K562 (cell line): ENCODE measurements around the gene FAM53B. TPM values are rescaled to one million over a fixed set of nuclear protein-coding genes. Genes with fewer than 3 reads are reported as not detected.

Source experiments
- ATAC-seq: fragments of 200-7000 bp; cut with Tn5 transposase; 3 replicates; pipeline ENCODE4 v1.9.1; 2020; ENCODE audit warnings: moderate library complexity
- BruUV-seq: library from RNA; stranded (reverse); fragments of 400-500 nt; replicated peaks from 2 replicates; lab custom pipeline; 2021; lab: Mats Ljungman, UMichigan
- CTCF ChIA-PET: fragments of 300-600 bp; formaldehyde crosslinking; extraction: SDS; loops from one replicate; lab custom pipeline; 2021; ENCODE audit warnings: low intra/inter-chr PET ratio; lab: Yijun Ruan, JAX
- POLR2A ChIA-PET: fragments of 300-600, 350-650 bp; sonication (Branson Sonifier 250); formaldehyde crosslinking; extraction: SDS; loops from one replicate; lab custom pipeline; 2021; ENCODE audit warnings: antibody characterized with exemption, inconsistent platforms; lab: Yijun Ruan, JAX
- DNase-seq, 4 experiments: peaks; one replicate each; pipeline versions ENCODE4 v3.0.0 to v3.0.0-alpha.2; 2011 to 2018; ENCODE audit warnings: low spot score in 3 of 4, mixed read lengths in 3 of 4; ENCODE audit errors: extremely low read depth in 1 of 4
- FAIRE-seq: peaks from 2 replicates; lab custom pipeline; 2011; peaks lifted over from hg19 to GRCh38; lab: Jason Lieb, UNC
- H2AFZ ChIP-seq: 2 replicates; pipeline ENCODE4 v1.6.0; 2011; ENCODE audit warnings: low read depth, low read length, control low read depth, inconsistent platforms
- H3K27ac ChIP-seq: fragments of 200-600 bp; 3 replicates; pipeline ENCODE4 v1.8.0; 2011; ENCODE audit warnings: low read depth, mild to moderate bottlenecking, control low read depth, inconsistent platforms, low read length, moderate library complexity, mixed read lengths; ENCODE audit errors: extremely low read depth
- H3K27me3 ChIP-seq, 2 experiments: fragments of 300-600 bp in 1 of 2; 2 replicates in 1 of 2; 3 replicates in 1 of 2; pipeline versions ENCODE4 v1.6.0 to v1.8.0; 2011; ENCODE audit warnings: inconsistent platforms in 2 of 2, low read length in 2 of 2, mild to moderate bottlenecking in 1 of 2, mixed read lengths in 1 of 2, moderate library complexity in 1 of 2; ENCODE audit not compliant: control insufficient read depth in 2 of 2, insufficient read depth in 2 of 2
- H3K36me3 ChIP-seq: fragments of 300-600 bp; 3 replicates; pipeline ENCODE4 v1.8.0; 2011; ENCODE audit warnings: mild to moderate bottlenecking, low read length, inconsistent platforms; ENCODE audit not compliant: control insufficient read depth, insufficient read depth
- H3K4me1 ChIP-seq, 2 experiments: fragments of 200-600 bp in 1 of 2; replicated peaks in 1 of 2; 2 replicates in 1 of 2; 3 replicates in 1 of 2; pipeline versions ENCODE4 v1.5.1 to v1.8.0; 2011; ENCODE audit warnings: inconsistent platforms in 2 of 2, low read length in 2 of 2, mild to moderate bottlenecking in 1 of 2, mixed read lengths in 1 of 2, moderate library complexity in 1 of 2; ENCODE audit not compliant: control insufficient read depth in 2 of 2, insufficient read depth in 2 of 2
- H3K4me2 ChIP-seq: 2 replicates; pipeline ENCODE4 v1.6.1; 2011; ENCODE audit warnings: low read length, control low read depth, inconsistent platforms, mixed read lengths; ENCODE audit not compliant: insufficient read depth
- H3K4me3 ChIP-seq: fragments of 200-600 bp; sonication (generic), shearing (Covaris generic); 2 replicates; pipeline ENCODE4 v1.5.1; 2016; ENCODE audit warnings: control low read depth, inconsistent platforms
- H3K79me2 ChIP-seq: fragments of 200-600 bp; 3 replicates; pipeline ENCODE4 v1.8.0; 2011; ENCODE audit warnings: low read length, inconsistent platforms; ENCODE audit not compliant: control insufficient read depth, insufficient read depth
- H3K9ac ChIP-seq, 2 experiments: 2 replicates each; pipeline versions ENCODE4 v1.6.0 to v1.6.1; 2011; ENCODE audit warnings: low read depth in 2 of 2, low read length in 2 of 2, control low read depth in 1 of 2, inconsistent platforms in 1 of 2, mild to moderate bottlenecking in 1 of 2, mixed read lengths in 1 of 2; ENCODE audit not compliant: insufficient read depth in 1 of 2
- H3K9me1 ChIP-seq: one replicate; pipeline ENCODE4 v1.6.0; 2011; ENCODE audit warnings: inconsistent platforms, mild to moderate bottlenecking, low read length, moderate library complexity; ENCODE audit not compliant: control insufficient read depth, insufficient read depth
- H3K9me3 ChIP-seq: replicated peaks from 2 replicates; pipeline ENCODE4 v1.5.1; 2011; ENCODE audit warnings: low read depth, low read length, inconsistent platforms; ENCODE audit not compliant: control insufficient read depth, insufficient read depth
- H4K20me1 ChIP-seq: replicated peaks from 2 replicates; pipeline ENCODE4 v1.6.1; 2011; ENCODE audit warnings: low read length, inconsistent platforms, mixed read lengths; ENCODE audit not compliant: control insufficient read depth, insufficient read depth
- ETS2 ChIP-seq: IDR thresholded peaks from 2 replicates; pipeline ENCODE4 v1.6.1; 2016; ENCODE audit warnings: borderline replicate concordance, missing genetic modification characterization, mild to moderate bottlenecking, moderate library complexity, missing compliant biosample characterization; ENCODE audit not compliant: poor library complexity, severe bottlenecking
- GABPA ChIP-seq: fragments of 200-800 bp; sonication (Bioruptor generic); conservative IDR thresholded peaks from 2 replicates; pipeline ENCODE4 v1.6.1; 2016; ENCODE audit warnings: low read depth, missing genetic modification characterization, missing compliant biosample characterization
- JUNB ChIP-seq: fragments of 450-650 bp; formaldehyde crosslinking; conservative IDR thresholded peaks from 2 replicates; pipeline ENCODE4 v1.4.0; 2020; ENCODE audit warnings: mild to moderate bottlenecking
- PPARD ChIP-seq: fragments of 250-450 bp; sonication (Bioruptor Pico); IDR thresholded peaks from 2 replicates; pipeline ENCODE4 v1.8.0; 2022; ENCODE audit warnings: inconsistent platforms, mild to moderate bottlenecking, moderate library complexity
- ZNF121 ChIP-seq: sonication (generic); formaldehyde crosslinking; conservative IDR thresholded peaks from 2 replicates; pipeline ENCODE4 v1.8.0; 2022; ENCODE audit warnings: missing genetic modification reagents
- ZNF75A ChIP-seq: fragments of 450-650 bp; formaldehyde crosslinking; IDR thresholded peaks from 2 replicates; pipeline ENCODE4 v1.4.0; 2020; ENCODE audit warnings: mild to moderate bottlenecking
- WGBS: fragments of 100-300 bp; shearing (Covaris generic); methylation state at CpG from one replicate; pipeline ENCODE4 v1.1.6; 2016; ENCODE audit warnings: low coverage, mixed read lengths; ENCODE audit not compliant: insufficient coverage; ENCODE audit errors: missing lambda C conversion rate; 5-methylcytosine and 5-hydroxymethylcytosine counted together
- in situ Hi-C: fragments of 300-500 bp; cut with MboI; formaldehyde crosslinking; loops from 4 replicates; pipeline ENCODE4 v1.15.0; 2018; ENCODE audit warnings: inconsistent platforms, mixed read lengths
- intact Hi-C: fragments of 100-400 bp; cut with micrococcal nuclease; formaldehyde crosslinking; loops from 2 replicates; pipeline ENCODE4 v1.14.2; 2022
- polyA plus RNA-seq, 8 experiments: library from polyadenylated mRNA; depleted of rRNA in 4 of 8; stranded (reverse) in 5 of 8; unstranded in 3 of 8; fragments of >200 nt; fragmentation: Nextera tagmentation in 2 of 8; fragmentation: Illumina TruSeq in 1 of 8; extraction: Ambion mirVana in 2 of 8; extraction: Trizol in 1 of 8; gene quantifications; 2 replicates each; pipeline versions ENCODE4 v1.2.1 to v1.2.3, GENCODE V29; 2011 to 2014; ENCODE audit warnings: inconsistent platforms in 1 of 8, missing spikeins in 1 of 8
- total RNA-seq, 7 experiments: library from RNA; depleted of rRNA in 6 of 7; stranded (reverse); fragments of >200 nt in 6 of 7; fragmentation: Illumina TruSeq in 2 of 7; extraction: Trizol in 2 of 7; gene quantifications; 2 replicates each; pipeline versions ENCODE4 v1.2.1 to v1.2.3, GENCODE V29; 2011 to 2021; ENCODE audit warnings: low replicate concordance in 1 of 7

Gene FAM53B
- total and polyA plus RNA-seq, 9 of the 15 experiments (the other 6 are each of a cell fraction or from before 2014, with no cell fraction given) = 0.03 to 16.5 (median 5.0) TPM

- POLR2A ChIA-PET = interaction anchor here (0.6 kb wide), 1 partner anchor 67 kb away, joined by 3 read pairs; no protein-coding TSS in a partner anchor
These were observed 130.0 kb downstream of the FAM53B start for GRCh38 chr10:124614003-124614659.

More at GRCh38 chr10:124614003-124614659, 130.0 kb downstream of the FAM53B start:
- 71% methylated on average over 11 of the region's 11 CpGs for WGBS
- H3K4me1 ChIP-seq = peaks cover 0 to 25% of the 10 kb centered on the region in 2 experiments; a peak in 3 of 5 replicates
- no peak for ATAC-seq
- no peak overlapping the region for H3K4me2 ChIP-seq
- no peaks in the 10 kb centered on the region for H3K9me1 ChIP-seq
- H3K4me3 ChIP-seq = no peak overlapping the region
- 0 out of 3 replicates have a peak, but pooled peaks cover 2% of the 10 kb centered on the region for H3K36me3 ChIP-seq
- no TSS peak for BruUV-seq
- TF ChIP-seq ZNF75A (no peak), JUNB (CRISPR knock-in tag) (no peak), GABPA (tag) (no peak), PPARD (CRISPR knock-in tag) (no peak), ETS2 (tag) (no peak), ZNF121 (CRISPR knock-in tag) (no peak)
- TF ChIP-seq, all 486 proteins: peak for 0
- no peaks in the 10 kb centered on the region for H4K20me1 ChIP-seq
- no peaks in the 10 kb centered on the region for H3K27me3 ChIP-seq
- no peaks in the 10 kb centered on the region for H3K9me3 ChIP-seq
- DNase-seq (no peak), FAIRE-seq (no peak)
- no peak overlapping the region for H3K9ac ChIP-seq
- intact Hi-C loops (no loop called here), in situ Hi-C loops (no loop called here)
- no peaks in the 10 kb centered on the region for H3K79me2 ChIP-seq
- no peak overlapping the region for H3K27ac ChIP-seq
- H2AFZ ChIP-seq = no peak overlapping the region
- CTCF ChIA-PET = no interaction called here
